Measurements from ENCODE around the gene FOXK1.
A peak's percentile ranks its signal among the peaks of the same experiment; 100 is the strongest.
"Not testable (repeated sequence)": the region's sequence is repeated elsewhere in the genome, so short reads cannot be mapped to it uniquely, and the experiment has no call there.

FOXK1 gene

DNA sequence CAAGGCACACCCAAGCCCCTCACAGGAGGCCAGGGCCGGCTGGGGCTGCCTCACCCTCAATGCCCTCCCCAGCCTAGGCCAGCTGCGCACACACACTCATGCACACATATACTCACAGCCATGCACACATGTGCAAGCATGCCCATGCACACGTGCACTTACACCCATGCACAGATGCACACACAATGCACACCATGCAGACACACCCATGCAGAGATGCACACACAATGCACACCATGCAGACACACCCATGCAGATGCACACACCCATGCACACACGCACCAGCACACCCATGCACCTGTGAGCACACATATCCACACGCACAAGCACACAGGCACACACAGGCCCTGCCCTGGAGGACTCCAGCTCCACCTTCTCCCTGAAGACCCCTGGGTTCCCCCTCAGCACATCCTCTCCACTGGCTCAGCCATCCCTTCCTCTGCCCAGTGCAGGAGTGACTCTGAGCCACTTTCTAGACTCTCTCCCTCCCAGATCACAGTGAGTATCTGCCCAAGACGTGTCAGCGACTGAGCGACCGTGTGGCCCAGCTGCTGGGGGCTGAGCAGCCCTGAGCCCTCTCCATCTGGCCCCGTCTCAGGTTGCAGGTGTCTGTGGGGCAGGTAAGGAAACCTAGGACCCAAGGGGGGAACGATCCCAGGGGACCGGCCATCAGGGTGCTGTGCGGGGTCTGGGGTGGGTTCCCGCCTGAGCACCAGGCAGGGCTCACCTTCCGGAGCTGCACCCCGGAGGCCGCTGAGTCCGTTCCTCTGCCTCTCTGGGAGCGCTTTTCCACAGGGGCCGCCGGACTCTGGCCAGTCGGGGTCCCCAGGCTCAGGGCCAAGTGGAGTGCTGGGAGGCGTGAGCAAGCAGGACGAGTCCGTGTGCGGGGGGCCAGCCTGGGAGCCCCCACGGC, 119.1 kb downstream of the FOXK1 start:
- no peak for DNase-seq (ENCODE audit: low spot score)

DNA sequence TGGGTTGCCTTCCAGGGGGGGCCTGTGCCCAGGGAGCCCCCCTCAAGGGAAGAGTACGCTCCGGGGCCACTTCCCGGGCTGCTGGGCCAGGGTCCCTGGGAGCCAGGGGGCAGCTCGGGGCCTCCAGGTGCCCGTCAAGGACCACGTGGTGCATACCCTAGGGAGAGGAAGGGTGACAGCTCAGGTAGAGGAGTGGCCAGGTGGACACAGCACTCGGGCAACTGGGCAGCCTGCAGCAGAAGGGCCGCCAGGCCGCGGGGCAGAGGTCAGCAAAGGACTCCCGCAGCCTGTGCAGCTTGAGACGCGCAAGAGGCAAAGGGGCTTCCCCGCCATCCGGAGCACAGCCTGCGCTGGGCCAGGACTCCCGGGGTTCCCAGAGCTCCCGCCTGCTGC, 119.7 kb downstream of the FOXK1 start:
- DNase-seq (ENCODE audit: low spot score), result no peak

DNA sequence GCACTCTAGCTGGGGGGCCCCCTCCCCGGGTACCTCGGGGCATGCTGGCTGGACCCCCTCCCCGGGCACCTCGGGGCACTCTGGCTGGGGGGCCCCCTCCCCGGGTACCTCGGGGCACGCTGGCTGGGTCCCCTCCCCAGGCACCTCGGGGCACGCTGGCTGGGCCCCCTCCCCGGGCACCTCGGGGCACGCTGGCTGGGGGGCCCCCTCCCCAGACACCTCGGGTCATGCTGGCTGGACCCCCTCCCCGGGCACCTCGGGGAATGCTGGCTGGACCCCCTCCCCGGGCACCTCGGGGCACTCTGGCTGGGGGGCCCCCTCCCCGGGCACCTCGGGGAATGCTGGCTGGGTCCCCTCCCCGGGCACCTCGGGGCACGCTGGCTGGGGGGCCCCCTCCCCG, 120.5 kb downstream of the FOXK1 start:
- DNase-seq (ENCODE audit: low spot score), result not testable (repeated sequence)

DNA sequence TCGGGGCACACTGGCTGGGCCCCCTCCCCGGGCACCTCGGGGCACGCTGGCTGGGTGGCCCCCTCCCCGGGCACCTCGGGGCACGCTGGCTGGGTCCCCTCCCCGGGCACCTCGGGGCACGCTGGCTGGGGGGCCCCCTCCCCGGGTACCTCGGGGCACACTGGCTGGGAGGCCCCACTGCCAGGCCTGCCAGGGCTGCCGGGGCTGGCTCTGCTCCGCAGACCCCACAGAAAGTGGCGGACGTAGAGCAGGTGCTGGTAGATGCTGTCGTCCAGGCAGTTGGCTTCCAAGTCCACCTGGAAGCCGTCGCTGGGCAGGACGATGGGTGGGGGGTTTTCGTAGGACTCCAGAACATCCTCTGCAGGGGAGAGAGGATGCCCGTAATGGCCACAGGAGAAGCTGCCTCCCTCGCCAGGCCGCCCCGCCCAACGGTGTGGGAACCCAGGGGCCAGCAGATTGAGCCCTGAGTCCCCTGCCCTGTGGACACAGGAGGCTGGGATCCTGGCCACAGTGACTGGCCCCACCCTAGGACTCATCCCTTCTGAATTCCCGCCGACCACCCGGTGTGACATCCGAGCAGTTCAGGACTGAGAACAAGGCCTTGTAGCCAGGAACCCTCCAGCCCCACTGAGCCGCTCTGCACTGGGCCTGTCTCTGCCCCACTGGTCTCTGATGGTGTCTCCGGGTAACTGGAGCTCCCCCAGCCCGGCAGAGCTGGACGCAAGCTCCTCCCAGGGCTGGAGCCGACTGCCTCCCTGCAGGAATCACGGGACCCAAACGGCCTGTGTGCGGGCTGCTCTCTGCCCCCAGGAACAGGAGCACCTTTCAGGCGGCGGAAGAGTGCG, 121.5 kb downstream of the FOXK1 start:
- DNase-seq (ENCODE audit: low spot score), result peak; percentile 61

DNA sequence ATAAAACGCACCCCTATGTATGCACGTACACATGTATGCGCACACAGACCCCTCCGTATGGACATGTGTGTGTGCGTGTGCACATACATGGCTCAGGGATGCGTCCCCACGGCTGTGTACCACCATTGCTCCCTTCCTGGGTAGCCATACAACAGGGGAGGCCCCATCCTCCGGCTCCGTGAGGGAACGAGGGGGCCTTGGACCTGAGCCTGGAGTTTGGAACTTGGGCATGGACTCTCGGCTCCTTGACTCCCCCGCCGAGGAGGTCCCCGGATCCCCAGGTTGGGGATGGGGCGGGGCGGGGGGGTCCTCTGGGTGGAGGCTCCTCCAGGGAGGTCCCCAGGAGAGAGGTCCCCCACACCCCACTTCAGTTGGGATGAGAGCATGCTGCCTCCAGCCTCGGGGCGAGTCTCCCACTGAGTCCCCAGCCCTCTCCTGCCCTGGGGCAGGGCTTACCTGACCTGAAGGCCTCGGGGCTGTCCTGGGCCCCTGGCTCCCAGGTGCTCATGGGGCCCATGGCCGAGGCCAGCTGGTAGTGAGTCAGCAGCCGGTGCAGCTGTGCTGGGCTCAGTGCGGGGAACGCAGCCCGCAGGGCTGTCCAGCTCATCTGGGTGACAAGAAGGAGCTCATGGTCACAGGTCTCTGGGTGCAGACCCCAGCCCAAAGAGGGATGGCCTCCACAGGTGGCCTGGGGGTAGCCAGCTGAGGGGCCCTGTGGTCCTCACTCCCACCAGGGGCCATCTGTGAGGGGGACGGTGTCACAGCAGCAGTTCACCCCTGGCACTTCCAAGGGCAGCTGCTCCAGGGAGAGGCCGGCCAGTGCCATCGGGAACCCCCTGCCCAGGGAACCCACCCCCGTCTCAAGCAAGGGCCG, 123.3 kb downstream of the FOXK1 start:
- no peak for DNase-seq (ENCODE audit: low spot score)

DNA sequence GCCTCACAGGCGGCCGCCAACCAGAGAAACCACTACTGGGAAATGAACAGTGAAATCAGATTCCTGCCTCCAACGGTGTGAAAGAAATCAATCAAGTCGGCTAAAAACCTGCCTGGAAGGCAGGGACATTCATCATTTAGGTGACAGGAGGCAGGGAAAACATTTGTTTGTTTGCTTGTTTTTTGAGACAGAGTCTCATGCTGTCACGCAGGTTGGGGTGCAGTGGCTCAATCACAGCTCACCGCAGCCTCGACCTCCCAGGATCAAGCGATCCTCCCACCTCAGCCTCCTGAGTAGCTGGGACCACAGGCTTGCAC, 123.8 kb downstream of the FOXK1 start:
- no peak for DNase-seq (ENCODE audit: low spot score)

DNA sequence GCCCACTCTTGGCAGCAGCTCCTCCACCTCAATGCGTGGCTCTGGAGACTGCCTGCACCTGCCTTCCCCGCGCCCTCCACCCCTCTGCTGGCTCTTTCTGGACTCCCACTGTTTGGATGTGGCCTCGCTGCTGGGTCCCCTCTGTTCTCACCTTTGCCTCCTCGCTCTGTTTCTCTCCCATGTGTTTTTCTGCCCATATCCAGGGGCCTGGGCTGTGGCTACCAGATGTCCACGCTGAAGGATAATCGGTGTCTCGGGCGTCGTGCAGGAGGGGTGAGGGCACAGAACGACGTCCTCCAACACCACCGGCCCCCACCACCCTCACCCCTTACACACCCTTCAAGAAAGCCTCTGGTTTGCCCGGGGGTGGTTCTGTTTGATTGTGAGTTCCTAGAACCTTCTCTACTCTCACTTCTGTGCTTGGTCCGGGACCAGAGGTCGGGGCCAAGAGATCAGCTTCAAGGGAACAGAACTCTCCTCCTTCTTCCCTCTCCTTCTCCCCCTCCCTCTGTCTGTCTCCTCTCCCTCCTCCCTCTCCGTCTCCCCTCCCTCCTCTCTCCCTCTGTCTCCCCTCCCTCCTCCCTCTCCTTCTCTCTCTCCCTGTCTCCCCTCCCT, 125.0 kb downstream of the FOXK1 start:
- DNase-seq (ENCODE audit: low spot score), result peak; percentile 21

DNA sequence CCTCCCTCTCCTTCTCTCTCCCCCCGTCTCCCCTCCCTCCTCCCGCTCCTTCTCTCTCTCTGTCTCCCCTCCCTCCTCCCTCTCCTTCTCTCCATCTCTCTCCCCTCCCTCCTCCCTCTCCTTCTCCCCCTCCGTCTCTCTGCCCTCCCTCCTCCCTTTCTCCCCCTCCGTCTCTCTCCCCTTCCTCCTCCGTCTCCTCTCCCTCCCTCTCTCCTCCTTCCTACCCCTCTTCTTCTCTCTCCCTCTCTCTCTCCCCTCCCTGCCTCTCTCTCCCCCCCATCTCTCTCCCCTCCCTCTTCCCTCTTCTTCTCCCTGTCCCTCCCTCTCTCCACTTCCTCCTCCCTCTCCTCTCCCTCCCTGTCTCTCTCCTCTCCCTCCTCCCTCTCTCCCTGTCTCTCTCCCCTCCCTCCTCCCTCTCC, 125.5 kb downstream of the FOXK1 start:
- DNase-seq (ENCODE audit: low spot score), result no peak

DNA sequence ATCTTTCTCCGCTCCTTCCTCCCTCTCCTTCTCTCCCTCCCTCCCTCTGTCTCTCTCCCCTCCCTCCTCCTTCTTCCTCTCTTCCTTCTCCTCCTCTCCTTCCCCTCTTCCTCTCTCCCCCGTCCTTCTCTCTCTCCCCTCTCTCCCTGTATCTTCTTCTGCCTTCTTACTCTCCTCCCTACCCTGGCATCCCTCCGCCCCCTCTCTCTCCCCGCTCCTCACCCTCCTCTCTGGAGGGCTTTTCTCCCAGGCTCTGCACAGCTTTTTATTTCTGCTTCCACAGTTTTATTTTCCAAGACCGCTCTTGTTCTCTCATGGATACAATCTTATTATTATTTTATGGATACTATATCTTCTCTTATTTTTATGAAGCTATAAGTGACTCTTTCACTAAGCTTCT, 125.9 kb downstream of the FOXK1 start:
- DNase-seq (ENCODE audit: low spot score), result peak; percentile 81

DNA sequence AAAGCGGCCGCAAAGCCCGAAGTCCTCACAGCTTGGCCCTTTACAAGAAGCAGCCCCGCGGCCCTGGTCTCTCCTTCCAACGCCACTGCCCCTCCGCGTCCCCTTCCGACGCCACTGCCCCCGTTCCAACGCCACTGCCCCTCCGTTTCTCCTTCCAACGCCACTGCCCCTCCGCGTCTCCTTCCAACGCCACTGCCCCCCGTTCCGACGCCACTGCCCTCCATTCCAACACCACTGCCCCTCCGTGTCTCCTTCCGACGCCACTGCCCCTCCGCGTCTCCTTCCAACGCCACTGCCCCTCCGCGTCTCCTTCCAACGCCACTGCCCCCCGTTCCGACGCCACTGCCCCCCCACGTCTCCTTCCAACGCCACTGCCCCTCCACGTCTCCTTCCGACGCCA, 126.5 kb downstream of the FOXK1 start:
- DNase-seq (ENCODE audit: low spot score), result peak; percentile 46

DNA sequence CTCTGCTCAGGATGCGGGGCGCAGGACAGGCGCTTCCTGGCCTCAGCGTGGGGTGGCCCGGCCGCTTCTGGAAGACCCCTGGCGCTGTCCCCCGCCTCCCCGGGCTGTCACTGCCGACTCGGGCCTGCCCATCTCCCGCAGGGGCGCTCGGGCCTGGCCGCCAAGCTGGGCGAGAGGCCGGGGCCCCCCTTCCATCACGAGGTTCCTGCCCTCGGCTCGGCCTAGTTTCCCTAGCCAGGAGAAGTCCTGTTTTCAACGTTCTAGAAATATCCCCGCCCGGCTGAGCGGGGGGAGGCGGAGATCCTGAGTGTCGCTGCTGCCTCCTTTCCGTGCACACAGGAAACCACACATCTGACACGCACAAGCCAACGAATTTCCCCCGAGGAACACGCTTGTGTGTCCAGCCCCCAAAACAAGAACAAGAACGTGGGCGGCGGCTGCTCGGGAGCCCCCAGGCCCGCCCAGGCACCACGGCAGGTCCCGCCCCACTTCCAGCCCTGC, 127.0 kb downstream of the FOXK1 start:
- DNase-seq (ENCODE audit: low spot score), result peak; percentile 61

DNA sequence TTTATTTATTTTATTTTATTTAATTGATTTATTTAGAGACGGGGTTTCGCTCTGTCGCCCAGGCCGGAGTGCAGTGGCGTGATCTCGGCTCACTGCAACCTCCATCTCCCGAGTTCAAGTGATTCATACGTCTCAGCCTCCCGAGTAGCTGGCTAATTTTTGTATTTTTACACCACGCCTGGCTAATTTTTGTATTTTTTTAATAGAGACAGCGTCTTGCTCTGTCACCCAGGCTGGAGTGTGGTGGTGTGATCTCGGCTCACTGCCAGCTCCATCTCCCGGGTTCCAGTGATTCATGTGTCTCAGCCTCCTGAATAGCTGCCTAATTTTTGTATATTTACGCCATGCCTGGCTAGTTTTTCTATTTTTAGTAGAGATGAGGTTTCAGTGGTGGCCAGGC, 127.6 kb downstream of the FOXK1 start:
- DNase-seq (ENCODE audit: low spot score), result no peak

DNA sequence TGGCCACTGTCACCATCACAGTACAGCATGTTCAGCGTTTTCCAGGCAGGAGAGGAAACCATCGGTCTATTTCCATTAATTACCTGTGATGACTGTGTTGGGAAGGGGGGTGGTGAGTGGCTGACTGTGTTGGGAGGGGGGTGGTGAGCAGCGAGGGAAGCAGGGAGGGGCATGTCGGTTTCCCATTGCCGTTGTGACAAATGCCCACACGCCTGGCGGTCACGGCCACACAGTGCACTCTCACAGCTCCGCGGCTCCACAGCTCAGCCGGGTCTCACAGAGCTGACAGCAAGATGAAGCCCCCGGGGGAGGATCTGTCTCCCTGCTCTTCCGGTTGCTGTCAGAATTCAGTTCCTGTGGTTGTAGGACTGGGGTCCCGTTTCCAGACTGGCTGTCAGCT, 132.3 kb downstream of the FOXK1 start:
- DNase-seq (ENCODE audit: low spot score), result peak; percentile 5

DNA sequence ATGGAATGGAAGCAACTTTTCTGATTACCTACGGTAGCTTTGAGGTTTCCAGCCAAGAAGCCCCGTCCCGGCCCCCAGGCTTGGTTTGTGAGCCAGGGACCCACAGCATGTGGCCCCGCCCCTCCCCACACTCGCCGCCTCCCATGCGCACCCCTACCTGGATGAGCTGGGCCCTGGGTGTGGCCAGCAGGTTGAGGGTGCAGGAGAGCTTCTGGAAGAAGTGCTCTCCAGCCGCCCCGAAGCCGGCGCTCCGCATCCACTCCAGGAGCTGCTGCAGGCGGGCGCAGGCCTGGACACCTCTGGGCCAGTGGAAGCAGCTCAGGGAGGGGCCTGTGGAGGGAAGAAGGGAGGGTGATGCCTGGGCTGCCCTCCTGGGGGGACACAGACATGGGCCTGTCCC, 133.0 kb downstream of the FOXK1 start:
- peak; percentile 10 for DNase-seq (ENCODE audit: low spot score)

DNA sequence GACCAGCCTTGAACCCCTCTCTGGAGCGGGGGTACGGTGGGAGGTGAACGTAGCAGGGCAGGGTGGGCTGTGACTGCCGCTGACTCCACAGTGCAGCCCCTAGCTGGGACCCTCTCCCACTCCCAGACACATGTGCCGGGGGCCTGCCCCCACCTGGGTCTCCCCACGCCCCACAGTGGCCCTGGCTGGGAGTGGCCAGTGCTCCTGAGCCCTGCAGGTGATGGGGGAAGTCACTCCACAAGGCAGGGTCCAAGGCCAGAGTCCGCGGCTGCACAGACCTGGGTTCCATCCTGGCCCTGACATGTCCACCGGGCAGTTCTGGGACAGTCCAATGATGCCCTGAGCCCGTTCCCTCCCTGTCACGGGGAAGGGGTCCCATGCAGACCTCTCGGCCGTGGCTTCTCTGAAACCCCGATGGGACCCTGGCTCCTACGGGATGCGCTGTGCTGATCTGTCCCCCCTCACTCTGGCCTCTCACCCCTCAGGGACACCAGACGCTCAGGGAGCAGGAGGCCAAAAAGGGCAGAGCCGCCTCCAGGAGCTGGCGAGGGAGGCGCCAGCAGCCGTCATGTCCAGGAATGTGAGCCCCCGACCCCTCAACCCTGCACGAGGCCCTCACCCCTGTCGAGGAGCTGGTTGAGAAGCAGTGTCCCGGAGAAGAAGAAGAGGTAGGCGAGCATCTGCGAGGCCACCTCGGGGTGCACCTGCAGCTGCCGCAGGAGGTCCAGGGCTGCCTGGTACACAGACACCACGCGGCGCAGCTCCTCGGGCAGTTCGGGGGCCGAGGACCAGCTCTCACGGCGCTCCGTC, 133.7 kb downstream of the FOXK1 start:
- peak; percentile 67 for DNase-seq (ENCODE audit: low spot score)

DNA sequence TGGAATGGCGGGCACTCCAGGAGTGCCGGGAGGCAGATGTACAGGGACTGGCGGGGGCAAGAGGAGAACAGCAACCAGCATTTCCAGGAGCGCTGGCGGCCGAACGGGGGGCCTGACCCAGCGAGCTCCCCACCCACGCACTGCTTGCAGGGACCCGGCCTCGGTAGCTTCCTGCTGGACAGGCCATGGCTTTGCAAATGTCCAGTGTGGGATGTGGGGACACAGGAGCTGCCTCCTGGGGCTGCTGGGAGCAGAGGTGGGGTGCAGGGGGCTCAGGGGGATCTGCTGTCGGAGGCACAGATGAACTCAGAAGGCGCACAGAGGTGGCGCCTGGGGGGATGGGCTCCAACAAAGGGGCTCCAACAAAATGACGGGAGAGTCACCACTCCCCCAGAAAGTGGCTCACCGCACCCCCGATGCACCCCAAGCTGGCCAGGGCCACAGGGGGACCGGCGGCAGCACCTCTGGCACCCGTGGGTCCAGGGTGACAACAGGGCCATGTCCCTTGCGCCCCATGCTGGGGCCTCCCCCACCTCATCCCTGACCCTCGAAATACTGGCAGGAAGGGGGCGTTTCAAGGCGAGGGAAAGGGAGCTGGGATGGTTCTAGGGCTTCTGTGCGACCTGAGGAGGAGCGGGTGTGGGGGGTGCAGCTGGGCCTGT, 134.5 kb downstream of the FOXK1 start:
- DNase-seq (ENCODE audit: low spot score), result no peak

DNA sequence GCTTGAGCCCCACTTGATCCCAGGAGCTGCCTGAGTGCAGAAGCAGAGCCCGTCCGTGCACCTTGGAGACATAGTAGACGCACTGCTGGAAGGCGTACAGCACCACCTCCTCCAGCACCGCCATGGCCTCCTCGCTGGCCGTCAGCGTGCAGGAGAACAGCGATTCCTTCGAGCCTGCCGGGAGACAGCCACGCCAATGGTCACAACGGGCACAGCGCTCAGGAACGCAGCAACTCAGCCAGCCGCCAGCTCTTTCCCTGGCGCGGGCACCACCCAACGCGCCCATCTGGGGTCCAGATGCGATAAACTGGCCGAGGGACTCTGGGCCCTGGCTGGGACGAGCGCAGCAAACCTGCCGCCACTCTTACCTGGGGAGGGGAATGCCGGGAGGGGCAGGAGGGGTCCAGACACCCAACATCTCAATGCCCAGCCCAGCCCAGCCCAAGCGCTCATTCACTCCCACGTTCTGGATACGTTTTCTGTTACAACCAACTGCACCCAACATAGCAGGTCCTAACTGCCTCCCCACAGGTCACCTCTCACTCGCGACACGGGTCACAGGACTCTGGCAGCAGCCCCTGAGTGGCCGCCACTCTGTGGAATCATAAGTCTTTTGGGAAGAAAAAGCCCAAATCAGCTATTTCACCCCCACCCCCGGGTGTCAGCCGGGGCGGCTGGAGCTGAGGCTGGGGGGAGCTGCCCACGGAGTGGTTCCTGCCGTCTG, 135.2 kb downstream of the FOXK1 start:
- no peak for DNase-seq (ENCODE audit: low spot score)

DNA sequence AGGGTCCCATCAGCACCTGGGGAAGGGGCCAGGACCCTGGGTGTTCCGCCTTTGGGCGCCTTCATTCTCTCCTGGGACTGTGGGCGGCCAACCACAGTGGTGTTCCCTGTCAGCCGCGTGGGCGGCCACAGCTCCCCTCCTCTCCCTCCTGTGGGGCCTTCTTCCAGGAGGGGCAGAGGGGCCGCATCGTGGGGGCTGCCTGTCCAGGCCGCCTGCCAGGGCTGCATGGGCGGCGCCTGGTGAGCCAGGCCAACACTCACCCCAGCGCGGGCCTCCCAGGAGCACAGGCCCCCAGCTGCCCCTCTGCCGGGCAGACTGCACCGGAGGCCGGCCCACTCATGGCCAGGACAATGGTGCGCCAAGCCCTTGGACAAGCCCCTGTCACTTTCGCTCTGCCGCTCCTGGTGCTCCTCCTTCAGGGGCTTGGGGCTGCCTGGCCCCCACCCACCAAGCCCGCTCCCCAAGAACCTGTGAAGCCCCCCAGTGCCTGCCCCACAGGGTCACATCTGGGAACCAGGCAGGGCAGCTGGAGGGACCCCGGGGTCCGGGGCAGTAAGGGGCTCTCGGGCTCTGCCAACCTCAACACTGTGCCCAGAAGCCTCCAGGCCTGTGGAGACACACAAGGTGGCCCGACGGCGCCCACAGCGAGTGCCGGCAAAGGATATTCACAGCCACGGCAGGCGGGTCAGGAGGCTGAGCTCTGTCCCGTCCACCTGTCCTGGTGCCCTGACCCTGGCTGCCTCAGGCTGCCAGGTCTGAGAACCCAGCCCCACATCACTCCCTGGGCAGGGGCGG, 136.1 kb downstream of the FOXK1 start:
- DNase-seq (ENCODE audit: low spot score), result no peak
